SK-N-DZ (cell line): ENCODE results near the gene HOXA4.

Source experiments
- DNase-seq: peaks from one replicate; pipeline ENCODE4 v3.0.0-alpha.2; 2015; ENCODE audit warnings: low spot score
- small RNA-seq, 2 experiments: library from RNA; depleted of rRNA; stranded (forward); fragments of <200 nt; gene quantifications; one replicate each; pipeline ENCODE3, GENCODE V24; 2014

HOXA4 gene

GRCh38 chr7:27095050-27095896 lies 35.3 kb downstream of the HOXA4 start:
- DNase-seq, result no peak

- no peak for DNase-seq
Observed at GRCh38 chr7:27094304-27095049, 36.1 kb downstream of the HOXA4 start.

GRCh38 chr7:27093184-27093895 lies 37.2 kb downstream of the HOXA4 start:
- DNase-seq, result no peak

GRCh38 chr7:27092819-27093110 lies 37.8 kb downstream of the HOXA4 start:
- no peak for DNase-seq

GRCh38 chr7:27091941-27092818 lies 38.4 kb downstream of the HOXA4 start:
- DNase-seq, result no peak

GRCh38 chr7:27091105-27091504 lies 39.5 kb downstream of the HOXA4 start:
- no peak for DNase-seq

- no peak for DNase-seq
Observed at GRCh38 chr7:27088002-27088922, 42.3 kb downstream of the HOXA4 start.

GRCh38 chr7:27083646-27084045 lies 46.9 kb downstream of the HOXA4 start:
- no peak for DNase-seq

- no peak for DNase-seq
Observed at GRCh38 chr7:27082171-27082570, 48.4 kb downstream of the HOXA4 start.

- DNase-seq, result no peak
Observed at GRCh38 chr7:27080844-27081436, 49.6 kb downstream of the HOXA4 start.

GRCh38 chr7:27079234-27079975 lies 51.2 kb downstream of the HOXA4 start:
- no peak for DNase-seq

GRCh38 chr7:27078616-27079233 lies 51.8 kb downstream of the HOXA4 start:
- DNase-seq, result no peak

Small RNA genes lying within 50 kb of the gene (small RNA-seq; reads per million reads assigned to genes)
- gene AC004080.5 (0 reads per million in 2 experiments), gene RF01977 (0 reads per million in 2 experiments)
